ENCODE data around the gene TARBP1. TPM values are rescaled to one million over a fixed set of nuclear protein-coding genes. Genes with fewer than 3 reads are reported as not detected.

TARBP1 gene
- total and polyA plus RNA-seq, 2 of the 13 experiments (the other 11 are each of a cell fraction or from before 2014, with no cell fraction given) = 37.7 to 67.0 TPM

- no peak for TF ChIP-seq ARNT (IDR thresholded peaks at IDR 0.05)
- TF ChIP-seq SP2 (CRISPR knock-in tag; IDR thresholded peaks at IDR 0.05) = no peak
- 0 out of 2 replicates have a peak, but pooled peaks have one; percentile 19 for TF ChIP-seq ZBTB44 (CRISPR knock-in tag; IDR thresholded peaks at IDR 0.05)
- TF ChIP-seq SALL1 (CRISPR knock-in tag; IDR thresholded peaks at IDR 0.05) = peak; percentile 59; the same call in 1 of the 2 replicates
- no peak for TF ChIP-seq NR2F6 (IDR thresholded peaks at IDR 0.05)
- no peak for TF ChIP-seq NR2F6 (CRISPR knock-in tag; IDR thresholded peaks at IDR 0.05)
- TF ChIP-seq ZFP36 (IDR thresholded peaks at IDR 0.05; ENCODE audit: borderline replicate concordance, low read depth, low read length, partially characterized antibody) = no peak
- TF ChIP-seq SMAD3 (CRISPR knock-in tag; IDR thresholded peaks at IDR 0.05) = no peak
- TF ChIP-seq ZZZ3 (CRISPR knock-in tag; IDR thresholded peaks at IDR 0.05; ENCODE audit: borderline replicate concordance) = no peak
- no peak for TF ChIP-seq EP300 (IDR thresholded peaks at IDR 0.05; ENCODE audit: low read depth in 2 of 2, low read length in 2 of 2)
- TF ChIP-seq EP300 (CRISPR knock-in tag; IDR thresholded peaks at IDR 0.05; ENCODE audit: borderline replicate concordance) = no peak
- peak; percentile 85; the same call in 1 of the 2 replicates for TF ChIP-seq ZFP91 (CRISPR knock-in tag; IDR thresholded peaks at IDR 0.05; ENCODE audit: borderline replicate concordance)
- 0 out of 2 replicates have a peak, but pooled peaks have one; percentile 69 for TF ChIP-seq ZNF589 (CRISPR knock-in tag; conservative IDR thresholded peaks at IDR 0.05)
- no peak for TF ChIP-seq GPN1 (CRISPR knock-in tag; IDR thresholded peaks at IDR 0.05; ENCODE audit: borderline replicate concordance)
- no peak for TF ChIP-seq ZFP36L1 (CRISPR knock-in tag; IDR thresholded peaks at IDR 0.05)
- TF ChIP-seq ZNF276 (CRISPR knock-in tag; IDR thresholded peaks at IDR 0.05; ENCODE audit: low read depth) = no peak
- no peak for TF ChIP-seq NCOA2 (CRISPR knock-in tag; IDR thresholded peaks at IDR 0.05)
- no peak for TF ChIP-seq ZKSCAN5 (CRISPR knock-in tag; IDR thresholded peaks at IDR 0.05)
- TF ChIP-seq SNAI1 (CRISPR knock-in tag; IDR thresholded peaks at IDR 0.05; ENCODE audit: borderline replicate concordance) = no peak
- TF ChIP-seq ATF1 (CRISPR knock-in tag; IDR thresholded peaks at IDR 0.05) = no peak
- TF ChIP-seq ZBTB37 (CRISPR knock-in tag; IDR thresholded peaks at IDR 0.05) = no peak
Measured at GRCh38 chr1:234478481-234479309, at the start of gene TARBP1 (continued).
